ENCODE data around the gene SHTN1.

- no peak for TF ChIP-seq CTCF (IDR thresholded peaks at IDR 0.05)
- no peak for TF ChIP-seq EZH2 (IDR thresholded peaks at IDR 0.05; ENCODE audit: borderline replicate concordance, insufficient read depth, low read depth, low read length, poor library complexity, severe bottlenecking)
Observed at GRCh38 chr10:116912162-116912561, 92.8 kb downstream of the SHTN1 start.

Measured in B cell (primary cell).